ENCODE measurements around the gene LZTR1.
A peak's percentile ranks its signal among the peaks of the same experiment; 100 is the strongest.

LZTR1 gene

DNA sequence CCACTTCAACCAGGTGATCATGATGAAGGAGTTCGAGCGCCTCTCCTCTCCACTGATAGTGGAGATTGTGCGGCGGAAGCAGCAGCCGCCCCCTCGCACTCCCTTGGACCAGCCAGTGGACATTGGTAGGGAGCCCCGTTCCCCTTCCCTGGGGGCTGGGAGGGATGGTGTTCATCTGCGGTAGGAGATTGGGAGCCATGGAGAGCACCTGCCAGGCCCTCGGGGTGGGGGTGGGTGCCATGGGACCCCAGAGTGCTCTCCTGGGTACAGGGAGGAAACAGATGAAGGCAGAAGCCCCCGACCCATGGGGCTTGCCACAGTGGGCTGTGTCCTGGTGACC lies 12.8 kb downstream of the LZTR1 start:
- Mint-ChIP-seq H3K4me1 (no peaks in the 10 kb centered on the region), H3K36me3 (ENCODE audit: insufficient read depth) (peaks cover 14% of the 10 kb centered on the region), H3K27ac (ENCODE audit: low read depth) (no peak overlapping the region), H3K27me3 (no peaks in the 10 kb centered on the region), H3K9me3 (no peaks in the 10 kb centered on the region), H3K4me3 (no peak overlapping the region)
- DNase-seq (ENCODE audit: low spot score in 2 of 2) (no peak), ATAC-seq (replicated peaks; ENCODE audit: extremely low read depth, poor library complexity, severe bottlenecking) (no peak)

GRCh38 chr22:20995329-20996030 lies 13.4 kb downstream of the LZTR1 start:
- no peak for ATAC-seq (replicated peaks; ENCODE audit: extremely low read depth, poor library complexity, severe bottlenecking)
- H3K36me3 Mint-ChIP-seq (ENCODE audit: insufficient read depth): peaks cover 17% of the 10 kb centered on the region

GRCh38 chr22:20996031-20996410 lies 13.9 kb downstream of the LZTR1 start:
- Mint-ChIP-seq H3K27me3 (no peaks in the 10 kb centered on the region), H3K4me1 (peaks cover 8% of the 10 kb centered on the region), H3K36me3 (ENCODE audit: insufficient read depth) (peaks cover 18% of the 10 kb centered on the region), H3K27ac (ENCODE audit: low read depth) (peak overlapping the region; percentile 35), H3K9me3 (no peaks in the 10 kb centered on the region), H3K4me3 (no peak overlapping the region)
- DNase-seq (ENCODE audit: low spot score in 2 of 2): no peak
- no peak for ATAC-seq (replicated peaks; ENCODE audit: extremely low read depth, poor library complexity, severe bottlenecking)

More at GRCh38 chr22:20995329-20996030, 13.4 kb downstream of the LZTR1 start:
- no peak overlapping the region for H3K27ac Mint-ChIP-seq (ENCODE audit: low read depth)
- H3K27me3 Mint-ChIP-seq: no peaks in the 10 kb centered on the region
- H3K4me1 Mint-ChIP-seq: peaks cover 6% of the 10 kb centered on the region
- H3K9me3 Mint-ChIP-seq: no peaks in the 10 kb centered on the region
- no peak for DNase-seq (ENCODE audit: low spot score in 2 of 2)
- H3K4me3 Mint-ChIP-seq: no peak overlapping the region

DNA sequence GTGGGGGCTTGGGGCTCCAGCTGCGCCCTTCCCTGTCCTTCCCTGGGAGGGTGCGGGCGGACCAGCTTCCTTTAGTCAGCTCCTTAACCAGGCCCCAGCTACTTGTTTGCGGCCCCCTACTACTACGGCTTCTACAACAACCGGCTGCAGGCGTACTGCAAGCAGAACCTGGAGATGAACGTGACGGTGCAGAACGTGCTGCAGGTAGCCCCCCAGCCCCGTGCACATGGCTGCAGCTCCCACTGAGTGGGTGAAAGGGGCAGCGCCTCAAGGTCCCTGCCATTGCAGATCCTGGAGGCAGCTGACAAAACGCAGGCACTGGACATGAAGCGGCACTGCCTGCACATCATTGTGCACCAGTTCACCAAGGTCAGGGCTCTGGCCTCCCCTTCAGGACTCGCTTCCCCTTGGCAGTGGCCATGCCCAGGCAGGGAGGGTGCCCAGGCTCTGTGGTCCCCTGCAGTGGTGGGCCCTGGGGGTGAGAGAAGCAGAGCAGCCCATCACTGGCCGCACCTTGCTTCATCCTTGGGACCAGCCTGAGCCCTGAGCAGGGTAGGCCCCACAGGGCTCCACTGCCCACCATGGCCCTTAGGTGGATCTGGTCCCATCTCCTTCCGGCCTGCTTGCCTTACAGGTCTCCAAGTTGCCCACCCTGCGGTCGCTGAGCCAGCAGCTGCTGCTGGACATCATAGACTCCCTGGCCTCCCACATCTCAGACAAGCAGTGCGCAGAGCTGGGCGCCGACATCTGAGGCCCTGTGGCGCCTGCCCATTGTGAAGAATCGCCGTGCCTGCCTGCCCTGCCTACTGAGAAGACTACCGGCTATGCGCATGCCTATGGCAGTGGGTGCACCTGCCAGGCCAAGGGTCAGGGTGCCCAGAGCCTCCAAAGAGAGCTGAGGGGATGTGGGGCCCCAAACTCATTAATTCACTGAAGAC lies 14.8 kb downstream of the LZTR1 start:
- ATAC-seq (replicated peaks; ENCODE audit: extremely low read depth, poor library complexity, severe bottlenecking): no peak
- Mint-ChIP-seq H3K9me3 (no peaks in the 10 kb centered on the region), H3K36me3 (ENCODE audit: insufficient read depth) (peaks cover 24% of the 10 kb centered on the region), H3K4me1 (peaks cover 17% of the 10 kb centered on the region), H3K4me3 (no peak overlapping the region), H3K27me3 (no peaks in the 10 kb centered on the region), H3K27ac (ENCODE audit: low read depth) (peak overlapping the region; percentile 35)
- DNase-seq (ENCODE audit: low spot score in 2 of 2): no peak

GRCh38 chr22:20997536-20998257 lies 15.6 kb downstream of the LZTR1 start:
- peaks cover 21% of the 10 kb centered on the region for H3K4me1 Mint-ChIP-seq
- H3K4me3 Mint-ChIP-seq: no peak overlapping the region
- H3K36me3 Mint-ChIP-seq (ENCODE audit: insufficient read depth): peaks cover 30% of the 10 kb centered on the region
- H3K9me3 Mint-ChIP-seq: no peaks in the 10 kb centered on the region
- DNase-seq (ENCODE audit: low spot score in 2 of 2) (no peak), ATAC-seq (replicated peaks; ENCODE audit: extremely low read depth, poor library complexity, severe bottlenecking) (no peak)
- H3K27ac Mint-ChIP-seq (ENCODE audit: low read depth): no peak overlapping the region
- no peaks in the 10 kb centered on the region for H3K27me3 Mint-ChIP-seq

DNA sequence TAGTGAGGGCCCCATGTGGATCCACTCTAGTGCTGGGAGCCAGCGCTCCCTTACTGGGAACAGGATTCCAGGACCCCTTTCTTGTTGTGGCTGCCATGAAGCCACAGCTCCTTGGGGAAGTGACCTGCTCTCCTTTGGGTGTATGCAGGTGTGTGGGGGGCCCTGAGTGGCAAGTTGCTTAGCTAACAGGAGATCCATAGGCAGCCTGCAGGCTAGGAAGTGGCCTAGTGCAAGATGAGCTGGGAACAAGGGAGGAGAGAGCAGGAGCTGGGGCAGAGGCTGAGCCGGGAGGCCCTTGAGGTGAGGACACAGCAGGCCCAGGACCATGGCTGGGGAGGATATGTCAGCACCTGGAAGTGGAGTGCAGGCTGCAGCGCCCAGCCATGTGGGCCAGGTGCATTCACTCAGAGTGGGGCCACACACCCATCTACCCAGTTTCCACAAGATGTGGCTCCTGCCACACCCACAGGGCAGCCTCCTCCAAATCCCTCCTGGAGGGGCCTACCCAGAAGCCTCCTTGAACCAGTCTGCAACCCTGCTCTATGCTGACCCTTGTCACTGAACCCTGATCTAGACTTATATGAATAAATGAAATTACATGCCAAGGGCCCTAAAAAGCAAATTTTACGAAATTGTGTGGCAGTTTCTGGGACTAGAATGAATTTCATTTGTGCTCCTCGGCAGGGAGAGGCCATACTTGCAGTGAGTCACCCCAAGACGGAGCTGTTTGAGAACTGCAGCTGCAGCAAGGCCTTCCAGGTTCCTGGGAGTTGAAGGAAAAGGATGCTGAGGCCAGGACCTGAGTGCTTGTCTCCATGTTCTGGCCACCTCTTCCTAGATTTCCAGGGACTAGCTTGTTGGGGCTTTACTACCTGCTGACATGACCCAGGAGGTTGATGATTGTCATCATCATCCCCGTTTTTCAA lies 16.6 kb downstream of the LZTR1 start:
- no peak for ATAC-seq (replicated peaks; ENCODE audit: extremely low read depth, poor library complexity, severe bottlenecking)
- Mint-ChIP-seq H3K36me3 (ENCODE audit: insufficient read depth) (peaks cover 33% of the 10 kb centered on the region), H3K9me3 (no peaks in the 10 kb centered on the region), H3K27me3 (no peaks in the 10 kb centered on the region), H3K4me1 (peaks cover 29% of the 10 kb centered on the region), H3K27ac (ENCODE audit: low read depth) (peak overlapping the region; percentile 25), H3K4me3 (no peak overlapping the region)
- DNase-seq (ENCODE audit: low spot score in 2 of 2): no peak

- Mint-ChIP-seq H3K4me3 (peak overlapping the region; percentile 94), H3K36me3 (ENCODE audit: insufficient read depth) (peaks cover 33% of the 10 kb centered on the region), H3K9me3 (no peaks in the 10 kb centered on the region)
Observed at GRCh38 chr22:20999350-21000206, 17.5 kb downstream of the LZTR1 start.

GRCh38 chr22:21000207-21000986 lies 18.3 kb downstream of the LZTR1 start:
- H3K27me3 Mint-ChIP-seq: no peaks in the 10 kb centered on the region
- no peak for DNase-seq (ENCODE audit: low spot score in 2 of 2)
- H3K27ac Mint-ChIP-seq (ENCODE audit: low read depth): peak overlapping the region; percentile 98
- peaks cover 29% of the 10 kb centered on the region for H3K4me1 Mint-ChIP-seq
- peaks cover 33% of the 10 kb centered on the region for H3K36me3 Mint-ChIP-seq (ENCODE audit: insufficient read depth)
- H3K9me3 Mint-ChIP-seq: no peaks in the 10 kb centered on the region
- H3K4me3 Mint-ChIP-seq: peak overlapping the region; percentile 94
- no peak for ATAC-seq (replicated peaks; ENCODE audit: extremely low read depth, poor library complexity, severe bottlenecking)

More at GRCh38 chr22:20999350-21000206, 17.5 kb downstream of the LZTR1 start:
- Mint-ChIP-seq H3K27ac (ENCODE audit: low read depth) (peak overlapping the region; percentile 98), H3K27me3 (no peaks in the 10 kb centered on the region), H3K4me1 (peaks cover 29% of the 10 kb centered on the region)
- DNase-seq (ENCODE audit: low spot score in 2 of 2) (no peak), ATAC-seq (replicated peaks; ENCODE audit: extremely low read depth, poor library complexity, severe bottlenecking) (no peak)

- ATAC-seq (replicated peaks; ENCODE audit: extremely low read depth, poor library complexity, severe bottlenecking): no peak
- Mint-ChIP-seq H3K9me3 (no peaks in the 10 kb centered on the region), H3K4me1 (peaks cover 29% of the 10 kb centered on the region), H3K4me3 (peak overlapping the region; percentile 94), H3K27ac (ENCODE audit: low read depth) (peak overlapping the region; percentile 98), H3K36me3 (ENCODE audit: insufficient read depth) (peaks cover 31% of the 10 kb centered on the region), H3K27me3 (no peaks in the 10 kb centered on the region)
- no peak for DNase-seq (ENCODE audit: low spot score in 2 of 2)
Observed at GRCh38 chr22:21000987-21001600, 19.0 kb downstream of the LZTR1 start.

DNA sequence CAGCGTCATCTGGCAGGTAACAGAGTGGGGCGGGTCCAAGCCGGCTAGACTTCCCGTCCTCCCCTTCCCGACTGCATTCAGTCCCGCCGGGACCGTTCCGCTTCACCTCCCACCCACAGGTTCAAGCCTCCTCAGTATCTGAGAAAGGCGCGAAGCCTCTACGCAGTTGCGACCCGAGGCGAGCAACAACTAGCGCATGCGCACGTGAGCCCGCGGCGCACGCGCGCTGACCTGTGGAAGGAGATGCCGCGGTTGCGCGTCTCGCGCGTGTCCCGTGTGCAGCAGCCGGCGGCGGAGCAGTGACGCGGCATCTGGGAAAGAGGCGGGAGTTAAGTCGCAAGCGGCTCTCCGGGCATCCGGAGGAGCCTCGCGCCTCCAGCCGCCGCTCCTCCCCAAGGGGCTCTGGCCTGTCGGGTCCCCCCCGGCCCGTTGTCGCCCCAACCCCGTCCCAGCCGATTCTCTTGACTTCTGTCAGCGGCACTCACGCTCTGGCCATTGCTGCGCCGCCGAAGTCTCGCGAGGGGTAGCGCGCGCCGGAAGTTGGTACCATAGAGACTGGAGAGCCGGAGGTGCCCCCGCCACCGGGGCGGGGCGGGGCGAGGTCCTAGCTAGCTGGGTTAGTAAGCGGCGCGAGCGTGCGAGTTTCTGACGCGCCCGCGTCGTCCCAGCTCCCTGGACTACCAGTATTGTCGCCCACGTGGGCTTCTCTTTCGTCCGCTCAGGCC lies 19.7 kb downstream of the LZTR1 start, which contains the start of gene THAP7:
Gene THAP7 (minus strand): TSS at position 518 of the 725 bp plus-strand sequence. CDS start 207 bp downstream, at position 311.
- H3K27me3 Mint-ChIP-seq: no peaks in the 10 kb centered on the region
- peak; percentile 92 for ATAC-seq (replicated peaks; ENCODE audit: extremely low read depth, poor library complexity, severe bottlenecking)
- no peaks in the 10 kb centered on the region for H3K9me3 Mint-ChIP-seq
- peaks cover 29% of the 10 kb centered on the region for H3K4me1 Mint-ChIP-seq
- H3K36me3 Mint-ChIP-seq (ENCODE audit: insufficient read depth): peaks cover 29% of the 10 kb centered on the region
- DNase-seq (ENCODE audit: low spot score in 2 of 2): peak; percentile 93 to 94
- H3K27ac Mint-ChIP-seq (ENCODE audit: low read depth): peak within 1 kb of the TSS; percentile 98
- H3K4me3 Mint-ChIP-seq: peak within 1 kb of the TSS; percentile 94
